HG03095 (cell line): Measurements from ENCODE around the gene EXT2.

Experiments
- ATAC-seq: cut with Tn5 transposase; IDR thresholded peaks from one replicate; pipeline ENCODE4 v1.9.1; 2021; ENCODE audit warnings: moderate library complexity; ENCODE audit not compliant: unreplicated experiment

Gene EXT2

GRCh38 chr11:44162004-44162403, 66.5 kb downstream of the EXT2 start:
- no peak for ATAC-seq

GRCh38 chr11:44162662-44163061, 67.2 kb downstream of the EXT2 start:
- ATAC-seq, result no peak

GRCh38 chr11:44165432-44165831, 70.0 kb downstream of the EXT2 start:
- ATAC-seq, result no peak

GRCh38 chr11:44167046-44167445, 71.6 kb downstream of the EXT2 start:
- no peak for ATAC-seq

GRCh38 chr11:44171518-44171917, 76.0 kb downstream of the EXT2 start:
- no peak for ATAC-seq

GRCh38 chr11:44172966-44173365, 77.5 kb downstream of the EXT2 start:
- ATAC-seq, result no peak

- ATAC-seq, result no peak
Observed at GRCh38 chr11:44174842-44175241, 79.4 kb downstream of the EXT2 start.

GRCh38 chr11:44176546-44177213, 81.2 kb downstream of the EXT2 start:
- no peak for ATAC-seq

GRCh38 chr11:44177905-44178304, 82.4 kb downstream of the EXT2 start:
- ATAC-seq, result no peak

- ATAC-seq, result no peak
Observed at GRCh38 chr11:44178381-44178780, 82.9 kb downstream of the EXT2 start.

- no peak for ATAC-seq
Observed at GRCh38 chr11:44179173-44179572, 83.7 kb downstream of the EXT2 start.

- no peak for ATAC-seq
Observed at GRCh38 chr11:44180107-44180506, 84.6 kb downstream of the EXT2 start.

GRCh38 chr11:44185522-44185921, 90.0 kb downstream of the EXT2 start:
- ATAC-seq, result no peak

GRCh38 chr11:44186321-44186930, 90.9 kb downstream of the EXT2 start:
- no peak for ATAC-seq

GRCh38 chr11:44188643-44189042, 93.2 kb downstream of the EXT2 start:
- ATAC-seq, result no peak

- no peak for ATAC-seq
Observed at GRCh38 chr11:44189986-44190882, 94.8 kb downstream of the EXT2 start.

GRCh38 chr11:44190883-44191230, 95.4 kb downstream of the EXT2 start:
- no peak for ATAC-seq

GRCh38 chr11:44191322-44192016, 96.0 kb downstream of the EXT2 start:
- no peak for ATAC-seq

GRCh38 chr11:44192017-44192385, 96.5 kb downstream of the EXT2 start:
- no peak for ATAC-seq

GRCh38 chr11:44192462-44193100, 97.1 kb downstream of the EXT2 start:
- no peak for ATAC-seq

GRCh38 chr11:44193856-44194255, 98.4 kb downstream of the EXT2 start:
- no peak for ATAC-seq
